HG03039 (cell line): ENCODE results near the gene CYP4F3.
"Not testable (repeated sequence)": the region's sequence is repeated elsewhere in the genome, so short reads cannot be mapped to it uniquely, and the experiment has no call there.

Experiments used
- ATAC-seq: cut with Tn5 transposase; IDR thresholded peaks from one replicate; pipeline ENCODE4 v1.9.1; 2021; ENCODE audit warnings: mild to moderate bottlenecking, moderate library complexity; ENCODE audit not compliant: unreplicated experiment

CYP4F3 gene

DNA sequence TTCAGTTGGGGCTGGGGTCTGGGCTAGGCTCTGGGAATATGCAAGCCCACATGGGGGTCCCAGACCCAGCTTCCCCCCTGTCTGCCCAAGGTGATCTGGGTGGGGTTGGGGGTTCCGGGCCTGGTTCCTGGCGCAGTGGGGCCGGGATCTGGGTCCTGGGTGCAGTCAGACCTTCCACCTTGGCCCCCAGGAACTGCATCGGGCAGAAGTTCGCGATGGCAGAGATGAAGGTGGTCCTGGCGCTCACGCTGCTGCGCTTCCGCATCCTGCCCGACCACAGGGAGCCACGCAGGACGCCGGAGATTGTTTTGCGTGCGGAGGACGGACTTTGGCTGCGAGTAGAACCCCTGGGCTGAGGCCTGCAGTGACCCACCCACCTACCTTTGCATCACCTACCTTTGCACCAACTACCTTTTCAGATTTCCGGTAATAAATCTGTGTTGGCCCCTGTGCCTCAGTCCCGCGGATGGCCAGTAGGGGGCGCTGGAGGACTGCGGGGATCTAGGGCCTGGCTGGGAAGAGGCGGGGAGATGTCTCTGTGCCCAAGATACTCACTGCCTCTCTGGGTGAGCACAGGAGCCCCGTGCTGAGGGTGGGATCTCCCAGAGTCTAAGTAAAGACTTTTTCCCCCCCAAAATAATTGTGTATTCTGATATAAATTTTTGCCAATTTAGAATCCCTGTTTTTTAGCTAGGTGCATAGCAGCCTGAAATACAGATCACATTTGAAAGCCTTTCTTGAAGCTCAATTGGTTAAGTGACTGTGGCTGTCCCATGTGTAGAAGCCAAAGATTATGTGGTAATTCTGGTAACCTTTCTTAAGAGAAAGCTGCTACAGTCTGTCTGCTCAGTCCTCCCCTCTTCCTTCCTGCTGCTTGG is 11.5 kb upstream of the CYP4F3 start:
- ATAC-seq, result no peak

DNA sequence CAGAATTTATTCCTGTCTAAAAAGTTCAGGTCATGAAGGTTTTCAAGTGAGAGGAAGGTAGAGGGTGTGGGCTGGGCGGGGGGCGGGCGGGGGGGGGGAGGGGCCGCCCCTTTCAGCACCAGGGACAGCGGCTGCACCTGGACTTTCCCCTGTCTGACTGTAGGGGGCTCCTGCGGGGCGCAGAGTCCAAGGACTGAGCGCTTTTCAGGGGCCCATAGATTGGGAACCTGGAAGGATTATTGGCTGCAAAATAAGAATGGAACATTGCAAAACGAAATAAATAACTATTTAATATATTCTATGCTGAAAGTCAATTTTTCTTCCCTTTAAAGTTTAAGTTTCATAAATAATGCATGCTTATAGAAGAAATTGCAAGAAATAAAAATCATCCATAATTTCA is 8.9 kb upstream of the CYP4F3 start:
- no peak for ATAC-seq

DNA sequence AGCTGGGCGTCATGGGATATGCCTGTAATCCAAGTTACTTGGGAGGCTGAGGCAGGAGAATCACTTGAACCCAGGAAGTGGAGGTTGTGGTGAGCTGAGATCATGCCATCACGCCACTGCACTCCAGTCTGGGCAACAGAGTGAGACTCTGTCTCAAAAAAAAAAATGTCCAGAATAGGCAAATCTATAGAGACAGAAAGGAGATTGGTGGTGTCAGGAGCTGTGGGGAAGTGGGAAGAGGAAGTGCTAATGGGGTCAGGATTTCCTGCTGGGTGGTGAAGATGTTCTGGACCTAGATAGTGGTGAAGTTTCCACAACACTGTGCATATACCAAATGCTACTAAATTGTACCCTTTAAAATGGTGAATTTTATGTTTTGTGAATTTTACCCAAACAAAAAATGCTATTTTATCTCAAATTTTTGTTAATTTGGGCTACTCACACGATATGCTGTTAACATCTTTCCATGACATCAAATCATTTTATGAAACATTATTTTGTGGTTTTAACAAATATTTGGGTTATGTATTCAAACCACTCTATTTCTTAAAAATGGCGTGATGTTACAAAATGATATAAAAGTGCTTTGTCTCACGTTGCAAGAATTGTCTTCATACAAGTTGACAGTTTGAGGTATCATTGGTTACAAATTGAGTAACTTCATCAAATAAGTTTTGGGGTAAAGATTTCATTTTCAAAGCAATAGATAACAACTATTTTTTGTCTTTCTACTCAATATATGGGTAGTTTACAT is 7.4 kb upstream of the CYP4F3 start:
- ATAC-seq, result no peak

DNA sequence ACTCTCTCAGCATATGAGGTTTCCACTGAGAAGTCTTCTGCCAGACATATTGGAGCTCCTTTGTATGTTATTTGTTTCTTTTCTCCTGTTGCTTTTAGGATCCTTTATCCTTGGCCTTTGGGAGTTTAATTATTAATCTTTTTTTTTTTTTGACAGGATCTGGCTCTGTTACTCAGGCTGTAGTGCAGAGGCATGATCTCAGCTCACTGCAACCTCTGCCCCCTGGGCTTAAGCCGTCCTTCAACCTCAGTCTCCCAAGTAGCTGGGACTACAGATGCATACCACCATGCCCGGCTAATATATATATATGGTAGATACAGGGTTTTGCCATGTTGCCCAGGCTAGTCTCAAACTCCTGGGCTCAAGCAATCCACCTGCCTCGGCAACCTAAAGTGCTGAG is 6.6 kb upstream of the CYP4F3 start:
- no peak for ATAC-seq

DNA sequence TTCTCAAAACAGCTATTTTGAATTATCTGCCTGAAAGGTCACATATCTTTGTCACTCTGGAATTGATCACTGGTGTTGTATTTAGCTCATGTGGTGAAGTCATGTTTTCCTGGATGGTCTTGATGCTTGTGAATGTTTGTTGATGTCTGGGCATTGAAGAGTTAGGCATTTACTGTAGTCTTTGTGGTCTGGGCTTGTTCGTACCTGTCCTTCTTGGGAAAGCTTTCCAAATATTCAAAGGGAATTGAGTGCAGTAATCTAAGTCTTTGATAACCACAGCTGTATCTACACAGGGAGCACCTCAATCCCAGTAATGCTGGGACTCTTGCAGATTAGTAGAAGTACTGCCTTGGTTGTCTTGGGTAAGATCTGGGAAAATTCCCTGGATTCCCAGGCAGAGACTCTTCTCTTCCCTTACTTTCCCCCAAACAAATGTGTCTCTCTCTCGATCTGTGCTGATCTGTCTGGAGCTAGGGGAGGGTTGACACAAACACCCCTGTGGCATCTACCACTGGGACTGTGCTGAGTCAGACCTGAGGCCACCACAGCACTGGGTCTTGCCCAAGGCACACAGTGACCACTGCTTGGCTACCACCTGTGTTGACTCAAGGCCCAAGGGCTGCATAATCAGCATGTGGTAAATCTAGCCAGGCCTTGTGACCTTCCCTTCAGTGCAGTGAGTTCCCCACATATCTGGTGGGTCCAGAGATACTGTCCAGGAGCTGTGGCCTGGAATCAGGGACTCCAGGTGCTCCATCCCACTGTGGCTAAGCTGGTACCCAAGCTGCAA is 5.5 kb upstream of the CYP4F3 start:
- ATAC-seq, result no peak

DNA sequence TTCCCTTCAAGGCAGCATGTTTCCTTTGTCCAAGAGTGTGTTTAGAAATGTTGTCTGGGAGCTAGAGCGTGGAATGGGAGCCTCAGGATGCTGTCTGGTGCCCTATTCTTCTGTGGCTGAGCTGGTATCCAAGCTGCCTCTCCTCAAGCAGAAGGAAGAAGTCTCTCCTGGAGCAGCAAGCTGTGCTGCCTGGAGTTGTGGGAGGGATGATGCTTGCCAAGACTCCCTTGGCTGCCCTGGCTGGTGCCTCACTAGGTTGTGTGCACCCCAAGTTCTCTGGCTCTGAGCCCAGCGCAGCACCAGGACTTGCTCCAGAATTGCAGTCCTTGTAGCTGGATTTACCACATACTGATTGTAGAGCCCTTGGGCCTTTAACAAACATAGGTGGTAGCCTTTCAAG is 4.7 kb upstream of the CYP4F3 start:
- ATAC-seq, result no peak

DNA sequence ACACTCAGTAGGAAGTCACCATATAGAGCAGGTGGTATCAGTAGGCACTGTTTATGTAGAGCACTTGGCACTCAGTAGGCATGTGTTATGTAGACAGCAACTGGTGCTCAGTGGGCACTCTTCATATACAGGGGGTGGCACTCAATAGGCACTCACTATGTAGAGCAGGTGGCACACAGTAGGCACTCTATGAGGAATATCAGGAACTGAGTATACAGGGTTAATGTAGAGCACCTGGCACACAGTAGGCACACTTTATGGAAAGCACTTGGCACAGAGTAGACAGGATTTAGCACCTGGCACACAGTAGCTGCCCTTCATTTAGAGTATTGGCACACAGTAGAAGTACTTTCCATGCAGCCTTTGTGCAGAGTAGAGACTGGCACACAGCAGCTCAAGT is 1.1 kb upstream of the CYP4F3 start:
- ATAC-seq, result no peak

DNA sequence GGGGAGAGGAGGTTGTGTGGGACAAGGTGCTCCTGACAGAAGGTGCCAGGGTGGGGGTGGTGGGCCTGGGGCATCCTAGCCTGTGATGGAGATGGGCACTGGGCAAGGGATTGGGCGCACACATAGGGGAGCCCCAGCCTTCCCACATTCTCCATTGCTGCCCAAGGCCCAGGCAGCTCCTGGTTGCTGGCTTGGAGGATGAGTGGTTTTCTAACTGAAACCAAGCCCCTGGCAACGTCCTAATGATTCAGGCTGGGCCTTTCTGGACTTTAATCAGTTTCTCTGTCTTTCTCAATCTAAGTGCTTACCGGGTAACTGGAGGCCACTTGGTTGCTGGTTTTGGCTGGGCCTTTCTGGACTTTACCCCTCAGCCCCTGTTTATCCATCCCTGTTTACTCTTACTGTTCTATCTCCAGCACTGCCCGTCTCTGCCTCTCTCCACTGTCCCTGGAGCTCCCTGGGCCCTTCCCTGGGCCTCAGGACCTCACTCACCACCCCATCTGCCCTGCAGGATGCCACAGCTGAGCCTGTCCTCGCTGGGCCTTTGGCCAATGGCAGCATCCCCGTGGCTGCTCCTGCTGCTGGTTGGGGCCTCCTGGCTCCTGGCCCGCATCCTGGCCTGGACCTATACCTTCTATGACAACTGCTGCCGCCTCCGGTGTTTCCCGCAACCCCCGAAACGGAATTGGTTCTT is 354 bp downstream of the CYP4F3 start:
- no peak for ATAC-seq

DNA sequence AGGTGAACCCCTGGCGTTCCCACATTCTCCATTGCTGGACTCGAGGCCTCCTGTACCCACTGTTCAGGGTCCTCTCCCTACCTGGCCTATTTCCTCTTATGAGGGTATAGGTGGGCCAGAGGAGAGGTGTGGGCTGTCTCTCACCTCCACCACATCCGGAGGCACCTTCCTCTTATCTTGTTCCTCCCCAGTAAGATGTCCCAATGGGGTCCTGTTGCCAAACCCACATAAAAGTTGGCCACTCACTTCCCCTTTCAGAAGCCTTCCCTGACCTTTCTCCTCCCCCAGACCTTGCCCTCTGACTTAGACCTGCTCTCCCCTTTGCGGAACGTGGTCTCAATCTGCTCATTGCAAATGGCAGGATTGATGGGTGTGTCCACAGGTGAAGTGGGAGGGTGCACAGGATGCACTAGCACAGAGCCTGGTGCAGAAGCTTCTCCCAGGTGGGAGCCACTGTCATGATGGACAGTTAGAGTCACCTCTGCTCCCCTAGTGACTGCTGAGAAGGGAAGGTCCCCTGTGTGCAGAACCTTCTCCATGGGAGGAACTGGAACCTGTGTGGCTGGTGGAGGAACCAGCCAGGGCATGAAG is 1.3 kb downstream of the CYP4F3 start:
- ATAC-seq, result no peak

DNA sequence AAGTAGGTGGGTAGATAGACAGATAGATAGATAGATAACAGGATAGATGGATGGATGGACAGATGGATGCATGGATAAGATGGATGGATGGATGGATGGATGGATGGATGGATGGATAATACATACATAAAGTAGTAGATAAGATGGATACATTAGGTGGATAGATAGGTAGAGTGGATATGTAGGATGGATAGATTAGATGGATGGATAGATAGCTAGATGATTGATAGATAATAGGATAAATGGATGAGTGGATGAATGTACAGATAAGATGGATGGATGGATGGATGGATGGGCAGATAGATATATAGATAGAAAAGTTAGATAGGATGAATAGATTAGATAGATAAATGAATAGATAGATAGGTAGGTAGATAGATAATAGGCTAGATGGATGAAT is 2.1 kb downstream of the CYP4F3 start:
- ATAC-seq, result no peak

DNA sequence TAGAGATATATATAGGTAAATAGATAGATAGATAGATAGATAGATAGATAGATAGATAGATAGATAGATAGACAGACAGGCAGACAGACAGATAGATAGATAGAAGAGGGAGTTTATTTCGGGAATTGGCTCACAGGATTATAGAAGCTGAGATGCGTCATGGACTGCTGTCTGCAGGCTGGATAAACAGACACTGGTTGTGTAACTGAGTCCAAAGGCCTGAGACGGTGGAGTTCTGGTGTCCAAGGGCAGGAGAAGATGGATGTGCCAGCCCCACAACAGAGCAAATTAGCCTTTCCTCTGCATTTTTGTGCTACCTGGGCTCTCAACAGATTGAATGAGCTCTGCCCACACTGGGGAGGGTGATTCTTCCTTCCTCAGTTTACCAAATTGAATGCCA is 2.7 kb downstream of the CYP4F3 start:
- ATAC-seq, result no peak

DNA sequence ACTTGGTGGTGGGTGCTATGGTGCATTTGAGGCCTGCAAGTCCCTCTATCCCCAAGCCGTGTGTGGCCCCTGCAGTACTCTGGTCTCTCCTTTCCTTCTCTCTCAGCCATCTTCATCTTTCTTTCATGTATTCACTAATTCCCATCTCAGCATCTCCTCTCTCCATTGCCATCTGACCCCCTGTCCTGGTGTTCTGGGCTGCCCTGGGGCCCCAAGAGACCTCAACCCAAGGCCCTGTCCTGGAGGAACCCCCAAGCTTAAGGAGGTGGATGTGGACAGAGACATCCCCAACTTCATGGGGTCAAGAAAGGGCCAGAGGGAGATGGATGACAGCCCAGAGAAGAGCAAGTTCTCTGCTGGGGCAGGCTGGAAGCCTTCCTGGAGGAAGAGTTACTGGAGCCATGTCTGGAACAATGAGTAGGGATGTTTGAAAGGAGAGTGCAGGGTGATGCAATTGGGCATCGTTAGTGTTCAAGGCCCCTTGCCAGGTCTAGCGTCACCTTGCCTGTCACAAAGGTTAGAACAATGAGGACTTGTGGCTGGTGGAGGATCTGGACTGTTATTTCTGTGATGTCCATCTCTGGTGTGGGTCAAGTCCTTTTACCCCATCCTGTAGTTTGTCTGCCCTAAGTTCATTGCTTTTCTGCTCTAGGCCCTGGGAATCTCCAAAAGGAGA is 3.5 kb downstream of the CYP4F3 start:
- ATAC-seq, result no peak

DNA sequence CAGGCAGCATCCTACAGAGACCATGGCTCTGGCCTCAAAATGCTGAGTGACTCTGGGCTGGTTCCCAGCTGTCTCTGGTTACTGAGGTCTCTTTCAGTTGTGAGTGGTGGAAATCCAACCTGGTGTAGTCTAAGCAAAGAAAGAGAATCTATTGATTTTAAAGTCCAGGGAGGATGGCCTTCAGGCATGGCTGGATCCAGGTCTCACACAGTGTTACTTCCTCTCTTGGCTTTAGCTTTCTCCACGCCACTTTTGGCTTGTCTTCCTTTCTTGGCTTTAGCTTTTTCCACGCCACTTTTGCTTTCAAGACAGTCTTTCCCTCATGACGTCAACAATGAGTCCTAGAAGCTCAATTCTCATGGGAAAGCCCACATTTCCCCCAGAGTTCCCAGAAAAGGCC is 4.1 kb downstream of the CYP4F3 start:
- ATAC-seq, result no peak

DNA sequence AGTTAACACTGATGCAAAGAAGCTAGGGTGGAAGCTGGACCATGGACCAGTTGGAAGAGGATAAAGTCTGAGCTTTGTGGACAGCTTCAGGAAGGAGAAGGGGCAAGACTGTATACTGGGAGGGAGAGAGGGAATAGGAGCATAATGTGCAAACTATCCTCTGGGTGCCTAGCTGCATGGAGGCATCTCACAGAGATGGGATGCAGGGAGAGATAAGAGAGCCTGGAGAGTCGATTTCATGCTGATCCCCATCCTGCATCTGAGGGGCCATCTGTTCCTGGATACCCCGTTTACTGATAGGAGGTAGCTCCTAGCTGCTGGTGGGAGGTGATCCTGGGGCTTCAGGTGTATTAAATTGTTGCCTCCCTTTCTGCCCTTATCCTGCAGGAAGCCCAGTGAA is 8.8 kb downstream of the CYP4F3 start:
- ATAC-seq, result no peak

DNA sequence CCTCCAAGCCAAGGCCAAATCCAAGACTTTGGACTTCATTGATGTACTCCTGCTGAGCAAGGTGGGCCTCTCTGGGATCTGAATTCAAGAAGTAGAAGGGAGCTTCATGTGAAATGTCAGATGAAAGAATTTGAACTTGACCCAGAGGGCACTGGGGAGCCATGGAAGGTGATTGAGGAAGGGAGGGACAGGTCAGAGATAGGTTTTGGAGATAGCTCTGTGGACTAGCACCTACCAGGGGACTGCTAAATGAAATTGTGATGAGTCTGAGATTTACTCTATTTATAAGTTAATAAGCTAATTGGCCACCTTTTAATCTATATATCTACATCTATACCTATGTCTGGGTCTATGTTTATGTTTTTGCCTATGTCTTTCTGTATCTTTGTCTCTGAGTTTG is 9.4 kb downstream of the CYP4F3 start:
- not testable (repeated sequence) for ATAC-seq

DNA sequence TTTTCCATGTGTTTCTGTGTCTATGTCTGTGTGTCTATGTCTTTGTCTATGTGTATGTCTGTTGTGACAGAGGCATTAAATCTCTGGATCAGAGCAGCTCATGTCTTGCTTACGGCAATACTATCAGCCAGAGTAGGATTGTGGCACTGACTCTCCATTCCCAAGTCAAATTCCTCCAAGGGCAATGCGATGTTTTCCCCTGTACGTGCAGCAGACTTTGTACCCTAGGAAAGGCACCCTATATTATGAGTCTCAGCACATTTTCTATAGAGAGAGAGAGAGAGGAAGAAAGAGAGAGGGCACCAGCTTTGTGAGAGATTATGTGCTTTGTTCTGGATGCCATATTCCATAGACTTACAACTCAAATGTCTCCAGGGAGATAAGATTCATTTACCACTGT is 11.1 kb downstream of the CYP4F3 start:
- no peak for ATAC-seq

DNA sequence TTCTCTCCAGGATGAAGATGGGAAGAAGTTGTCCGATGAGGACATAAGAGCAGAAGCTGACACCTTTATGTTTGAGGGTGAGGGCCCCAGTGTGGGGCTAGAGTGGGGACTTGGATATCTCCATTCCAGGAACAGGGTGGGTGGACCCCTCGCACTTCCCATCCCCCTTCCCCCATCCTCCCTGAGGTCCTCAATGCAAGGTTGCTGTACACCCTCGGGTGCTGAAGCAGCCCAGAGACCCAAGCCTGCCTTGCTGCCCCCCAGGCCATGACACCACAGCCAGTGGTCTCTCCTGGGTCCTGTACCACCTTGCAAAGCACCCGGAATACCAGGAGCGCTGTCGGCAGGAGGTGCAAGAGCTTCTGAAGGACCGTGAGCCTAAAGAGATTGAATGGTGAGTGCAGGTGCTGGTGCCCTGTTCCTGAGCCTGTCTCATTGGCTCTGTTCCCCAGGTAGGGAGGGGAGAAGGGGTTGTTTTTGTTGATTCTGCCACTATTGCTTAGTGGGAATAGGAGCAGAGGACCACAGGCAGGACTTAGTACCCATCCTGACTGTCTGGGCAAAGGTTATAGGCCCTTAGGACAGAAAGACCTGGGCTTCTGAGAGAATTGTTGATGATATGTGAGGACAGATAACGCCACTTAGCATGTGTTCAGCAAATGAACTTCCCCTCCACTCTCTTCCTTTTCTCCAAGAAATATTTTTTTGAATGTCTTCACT is 12.0 kb downstream of the CYP4F3 start:
- ATAC-seq, result no peak

DNA sequence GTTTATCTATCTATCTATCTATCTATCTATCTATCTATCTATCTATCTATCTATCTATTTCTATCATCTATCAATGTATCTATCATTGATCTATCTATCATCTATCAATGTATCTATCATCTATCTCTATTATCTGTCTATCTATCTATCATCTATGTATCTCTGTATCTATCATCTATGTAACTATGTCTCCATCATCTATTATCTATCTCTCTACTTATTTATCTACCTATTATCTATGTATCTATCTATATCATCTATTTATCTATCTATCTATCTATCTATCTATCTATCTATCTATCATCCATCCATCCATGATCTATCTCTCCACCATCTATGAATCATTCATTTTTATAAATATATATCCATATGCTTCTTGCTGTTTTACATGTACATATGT is 15.8 kb downstream of the CYP4F3 start:
- ATAC-seq, result no peak

DNA sequence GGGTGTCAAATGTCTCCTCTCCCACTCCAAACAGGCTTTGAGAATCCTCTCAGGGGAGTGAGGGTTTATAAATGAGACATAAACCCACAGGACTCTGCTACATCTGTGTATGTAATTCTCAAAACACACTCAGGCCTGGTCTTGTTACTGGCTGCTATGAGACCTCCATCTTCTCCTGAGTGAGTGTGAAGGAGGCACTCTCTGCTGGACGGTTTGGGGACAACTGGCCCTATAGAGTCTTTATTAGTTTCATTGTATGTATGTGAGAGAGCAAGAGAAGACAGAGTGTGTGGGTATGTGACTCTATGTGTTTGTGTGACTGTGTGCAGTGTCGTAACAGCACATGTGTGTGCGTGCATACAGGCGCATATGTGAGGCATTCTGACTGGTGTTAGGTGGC is 22.6 kb downstream of the CYP4F3 start:
- no peak for ATAC-seq
